Right atrium auricular region (tissue), 2 donors: ENCODE data around the gene MAN1A2. TPM values are rescaled to one million over a fixed set of nuclear protein-coding genes. Genes with fewer than 3 reads are reported as not detected.
"Not testable (repeated sequence)": the region's sequence is repeated elsewhere in the genome, so short reads cannot be mapped to it uniquely, and the experiment has no call there.

ENCODE experiments used
- DNase-seq: peaks from one replicate; pipeline ENCODE4 v3.0.0-alpha.2; 2019; ENCODE audit warnings: low spot score
- H3K27ac ChIP-seq, 2 donors: fragments of 200-600 bp; sonication (generic); 1 replicate in 1 of 2; 2 replicates in 1 of 2; pipeline ENCODE4 v1.5.1; 2016 to 2019
- H3K27me3 ChIP-seq, 2 donors: fragments of 200-600 bp; sonication (generic); one replicate each; pipeline versions ENCODE4 v1.5.1 to v1.6.0; 2017 to 2019
- H3K36me3 ChIP-seq: fragments of 200-600 bp; sonication (generic); one replicate; pipeline ENCODE4 v1.5.1; 2016
- H3K4me1 ChIP-seq, 2 donors: fragments of 200-600 bp; sonication (generic); one replicate each; pipeline versions ENCODE4 v1.5.1 to v1.6.0; 2017 to 2019
- H3K4me3 ChIP-seq, 2 donors: fragments of 200-600 bp; sonication (generic); 1 replicate in 1 of 2; 2 replicates in 1 of 2; pipeline ENCODE4 v1.5.1; 2017 to 2019; ENCODE audit warnings: mild to moderate bottlenecking in 1 of 2, moderate library complexity in 1 of 2
- H3K9me3 ChIP-seq, 2 donors: fragments of 200-600 bp; sonication (generic); one replicate each; pipeline ENCODE4 v1.5.1; 2019
- CTCF ChIP-seq, 2 donors: fragments of 200-600 bp; sonication (generic); IDR thresholded peaks; one replicate each; pipeline ENCODE4 v1.5.1; 2019; ENCODE audit warnings: antibody characterized with exemption in 2 of 2
- total RNA-seq, 2 donors: library from RNA; depleted of rRNA; stranded (reverse); fragments of >200 nt; gene quantifications; one replicate each; pipeline ENCODE4 v1.1.0, GENCODE V29; 2016

MAN1A2 gene
- total RNA-seq, 2 donors from 2014 or later, result 26.7 to 52.7 TPM

GRCh38 chr1:117546467-117546866 lies 179.2 kb downstream of the MAN1A2 start:
- no peaks in the 10 kb centered on the region for H3K9me3 ChIP-seq
- DNase-seq, result no peak
- TF ChIP-seq CTCF (IDR thresholded peaks at IDR 0.05), result no peak

GRCh38 chr1:117553471-117553870 lies 186.2 kb downstream of the MAN1A2 start:
- no peak for DNase-seq
- no peaks in the 10 kb centered on the region for H3K36me3 ChIP-seq
- H3K4me1 ChIP-seq, result no peaks in the 10 kb centered on the region
- no peaks in the 10 kb centered on the region for H3K27me3 ChIP-seq
- no peak overlapping the region for H3K4me3 ChIP-seq
- no peak overlapping the region for H3K27ac ChIP-seq
- no peaks in the 10 kb centered on the region for H3K9me3 ChIP-seq
- no peak for TF ChIP-seq CTCF (IDR thresholded peaks at IDR 0.05)

More at GRCh38 chr1:117546467-117546866, 179.2 kb downstream of the MAN1A2 start:
- Histone ChIP-seq H3K36me3 (no peaks in the 10 kb centered on the region), H3K27me3 (no peaks in the 10 kb centered on the region), H3K4me3 (no peak overlapping the region), H3K4me1 (no peaks in the 10 kb centered on the region), H3K27ac (no peak overlapping the region)

- Histone ChIP-seq H3K4me1 (no peaks in the 10 kb centered on the region), H3K4me3 (no peak overlapping the region), H3K9me3 (no peaks in the 10 kb centered on the region), H3K36me3 (no peaks in the 10 kb centered on the region), H3K27me3 (no peaks in the 10 kb centered on the region), H3K27ac (no peak overlapping the region)
- DNase-seq, result no peak
- TF ChIP-seq CTCF (IDR thresholded peaks at IDR 0.05), result no peak
Measured at GRCh38 chr1:117555806-117556205, 188.6 kb downstream of the MAN1A2 start.

GRCh38 chr1:117556341-117556740 lies 189.1 kb downstream of the MAN1A2 start:
- no peak overlapping the region for H3K4me3 ChIP-seq
- H3K27ac ChIP-seq, result no peak overlapping the region
- H3K36me3 ChIP-seq, result no peaks in the 10 kb centered on the region
- H3K4me1 ChIP-seq, result no peaks in the 10 kb centered on the region
- TF ChIP-seq CTCF (IDR thresholded peaks at IDR 0.05), result no peak
- H3K27me3 ChIP-seq, result no peaks in the 10 kb centered on the region
- H3K9me3 ChIP-seq, result no peaks in the 10 kb centered on the region
- no peak for DNase-seq

- Histone ChIP-seq H3K4me3 (no peak overlapping the region), H3K36me3 (no peaks in the 10 kb centered on the region), H3K9me3 (no peaks in the 10 kb centered on the region), H3K27me3 (no peaks in the 10 kb centered on the region), H3K4me1 (no peaks in the 10 kb centered on the region), H3K27ac (no peak overlapping the region)
- DNase-seq, result no peak
- no peak for TF ChIP-seq CTCF (IDR thresholded peaks at IDR 0.05)
Measured at GRCh38 chr1:117556976-117557375, 189.7 kb downstream of the MAN1A2 start.

- not testable (repeated sequence) for H3K27ac ChIP-seq, H3K9me3 ChIP-seq, H3K4me1 ChIP-seq, H3K4me3 ChIP-seq, H3K27me3 ChIP-seq, H3K36me3 ChIP-seq
- peak; percentile 18 for DNase-seq
Measured at GRCh38 chr1:117558451-117558850, 191.2 kb downstream of the MAN1A2 start.
